NT2/D1 (cell line): Measurements from ENCODE around the gene NAA40.

Source experiments
- SUZ12 ChIP-seq: IDR thresholded peaks from 2 replicates; pipeline ENCODE4 v1.6.1; 2011; ENCODE audit not compliant: insufficient read length, insufficient read depth; ENCODE audit errors: extremely low read depth
- YY1 ChIP-seq: IDR thresholded peaks from 2 replicates; pipeline ENCODE4 v1.6.1; 2011; ENCODE audit not compliant: insufficient read length, insufficient read depth
- ZNF274 ChIP-seq: IDR thresholded peaks from 2 replicates; pipeline ENCODE4 v1.6.1; 2011; ENCODE audit warnings: mild to moderate bottlenecking, low read depth, low read length

DNA sequence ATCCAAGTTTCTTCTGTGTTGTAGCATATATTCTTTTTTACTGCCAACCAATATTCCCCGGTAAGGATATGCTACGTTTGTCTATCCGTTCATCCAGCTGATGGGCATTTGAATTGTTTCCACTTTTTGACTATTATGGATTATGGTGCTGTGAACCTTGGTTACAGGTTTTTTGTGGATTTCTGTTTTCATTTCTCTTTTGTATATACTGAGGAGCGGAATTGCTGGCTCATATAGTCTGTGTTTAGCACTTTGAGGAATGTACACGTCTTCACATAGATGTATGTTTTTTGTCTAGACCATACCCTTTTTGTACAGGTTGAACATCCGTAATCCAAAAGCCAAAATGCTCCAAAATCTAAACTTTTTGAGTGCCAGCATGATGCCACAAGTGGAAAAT is 45.4 kb upstream of the NAA40 start:
- TF ChIP-seq SUZ12 (no peak), YY1 (no peak), ZNF274 (no peak)
